ENCODE data around the gene AACS. TPM values are rescaled to one million over a fixed set of nuclear protein-coding genes. Genes with fewer than 3 reads are reported as not detected.
A peak's percentile ranks its signal among the peaks of the same experiment; 100 is the strongest.

AACS gene
- total RNA-seq, 1 experiment from 2014 or later: 54.0 TPM

DNA sequence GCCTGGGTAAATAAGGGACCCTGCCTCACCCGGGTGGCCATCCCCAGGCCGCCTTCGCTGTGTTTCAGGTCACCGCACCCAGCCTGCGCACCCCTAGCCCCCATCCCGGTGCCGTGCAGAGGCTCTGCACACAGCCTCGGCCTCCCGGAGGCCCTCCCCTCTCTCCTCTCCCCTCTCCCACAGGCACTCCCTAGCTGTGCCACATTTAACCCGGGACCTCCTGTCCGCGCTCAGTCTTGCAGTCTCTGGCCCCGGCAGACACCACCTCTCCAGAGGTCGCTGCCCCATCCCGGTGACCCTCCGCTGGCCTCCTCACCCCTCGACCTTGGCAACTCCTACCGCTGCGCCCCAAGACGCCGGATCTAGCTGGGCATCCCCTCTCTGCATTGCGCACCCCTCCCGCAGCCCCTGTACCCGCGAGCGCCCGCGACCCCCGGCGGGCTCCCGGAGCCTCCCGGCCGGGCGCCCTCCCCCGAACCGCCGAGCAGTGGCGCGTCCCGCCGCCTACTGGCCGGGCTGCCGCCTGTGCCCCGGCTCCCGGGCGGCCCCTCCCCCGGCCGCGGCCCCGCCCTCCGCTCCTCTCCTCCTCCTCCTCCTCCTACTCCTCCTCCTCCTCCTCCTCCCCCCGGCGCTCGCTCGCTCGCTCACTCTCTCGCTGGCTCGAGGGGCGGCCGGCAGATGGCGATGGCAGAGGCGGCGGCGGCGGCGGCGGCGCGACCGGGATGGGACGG is 120.7 kb downstream of the AACS start, which contains the start of gene TMEM132B (continued):
- TF ChIP-seq E2F5 (CRISPR knock-in tag; IDR thresholded peaks at IDR 0.05): 0 out of 2 replicates have a peak, but pooled peaks have one; percentile 15
- no peak for TF ChIP-seq ZBTB43 (CRISPR knock-in tag; IDR thresholded peaks at IDR 0.05)
- TF ChIP-seq TCF7 (CRISPR knock-in tag; IDR thresholded peaks at IDR 0.05; ENCODE audit: low read depth): no peak
- TF ChIP-seq KAT7 (CRISPR knock-in tag; IDR thresholded peaks at IDR 0.05; ENCODE audit: borderline replicate concordance): no peak
- TF ChIP-seq FOXK1 (CRISPR knock-in tag; IDR thresholded peaks at IDR 0.05): no peak
- TF ChIP-seq, protein P1, sequence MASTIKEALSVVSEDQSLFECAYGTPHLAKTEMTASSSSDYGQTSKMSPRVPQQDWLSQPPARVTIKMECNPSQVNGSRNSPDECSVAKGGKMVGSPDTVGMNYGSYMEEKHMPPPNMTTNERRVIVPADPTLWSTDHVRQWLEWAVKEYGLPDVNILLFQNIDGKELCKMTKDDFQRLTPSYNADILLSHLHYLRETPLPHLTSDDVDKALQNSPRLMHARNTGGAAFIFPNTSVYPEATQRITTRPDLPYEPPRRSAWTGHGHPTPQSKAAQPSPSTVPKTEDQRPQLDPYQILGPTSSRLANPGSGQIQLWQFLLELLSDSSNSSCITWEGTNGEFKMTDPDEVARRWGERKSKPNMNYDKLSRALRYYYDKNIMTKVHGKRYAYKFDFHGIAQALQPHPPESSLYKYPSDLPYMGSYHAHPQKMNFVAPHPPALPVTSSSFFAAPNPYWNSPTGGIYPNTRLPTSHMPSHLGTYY (CRISPR knock-in tag; IDR thresholded peaks at IDR 0.05): no peak
- TF ChIP-seq, protein P2, sequence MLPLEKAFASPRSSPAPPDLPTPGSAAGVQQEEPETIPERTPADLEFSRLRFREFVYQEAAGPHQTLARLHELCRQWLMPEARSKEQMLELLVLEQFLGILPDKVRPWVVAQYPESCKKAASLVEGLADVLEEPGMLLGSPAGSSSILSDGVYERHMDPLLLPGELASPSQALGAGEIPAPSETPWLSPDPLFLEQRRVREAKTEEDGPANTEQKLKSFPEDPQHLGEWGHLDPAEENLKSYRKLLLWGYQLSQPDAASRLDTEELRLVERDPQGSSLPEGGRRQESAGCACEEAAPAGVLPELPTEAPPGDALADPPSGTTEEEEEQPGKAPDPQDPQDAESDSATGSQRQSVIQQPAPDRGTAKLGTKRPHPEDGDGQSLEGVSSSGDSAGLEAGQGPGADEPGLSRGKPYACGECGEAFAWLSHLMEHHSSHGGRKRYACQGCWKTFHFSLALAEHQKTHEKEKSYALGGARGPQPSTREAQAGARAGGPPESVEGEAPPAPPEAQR (CRISPR knock-in tag; IDR thresholded peaks at IDR 0.05): no peak
- TF ChIP-seq, protein P3, sequence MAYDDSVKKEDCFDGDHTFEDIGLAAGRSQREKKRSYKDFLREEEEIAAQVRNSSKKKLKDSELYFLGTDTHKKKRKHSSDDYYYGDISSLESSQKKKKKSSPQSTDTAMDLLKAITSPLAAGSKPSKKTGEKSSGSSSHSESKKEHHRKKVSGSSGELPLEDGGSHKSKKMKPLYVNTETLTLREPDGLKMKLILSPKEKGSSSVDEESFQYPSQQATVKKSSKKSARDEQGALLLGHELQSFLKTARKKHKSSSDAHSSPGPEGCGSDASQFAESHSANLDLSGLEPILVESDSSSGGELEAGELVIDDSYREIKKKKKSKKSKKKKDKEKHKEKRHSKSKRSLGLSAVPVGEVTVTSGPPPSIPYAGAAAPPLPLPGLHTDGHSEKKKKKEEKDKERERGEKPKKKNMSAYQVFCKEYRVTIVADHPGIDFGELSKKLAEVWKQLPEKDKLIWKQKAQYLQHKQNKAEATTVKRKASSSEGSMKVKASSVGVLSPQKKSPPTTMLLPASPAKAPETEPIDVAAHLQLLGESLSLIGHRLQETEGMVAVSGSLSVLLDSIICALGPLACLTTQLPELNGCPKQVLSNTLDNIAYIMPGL (CRISPR knock-in tag; IDR thresholded peaks at IDR 0.05): peak; percentile 55; the same call in 1 of the 2 replicates
- no peak for TF ChIP-seq STAT6 (CRISPR knock-in tag; conservative IDR thresholded peaks at IDR 0.05; ENCODE audit: low read depth)
- 0 out of 2 replicates have a peak, but pooled peaks have one; percentile 34 for TF ChIP-seq ETV6 (CRISPR knock-in tag; IDR thresholded peaks at IDR 0.05)
- no peak for TF ChIP-seq ATF1 (CRISPR knock-in tag; IDR thresholded peaks at IDR 0.05)
- TF ChIP-seq MYBL2 (CRISPR knock-in tag; IDR thresholded peaks at IDR 0.05): no peak
- TF ChIP-seq SMAD3 (CRISPR knock-in tag; IDR thresholded peaks at IDR 0.05; ENCODE audit: borderline replicate concordance): no peak
- TF ChIP-seq MAX (CRISPR knock-in tag; IDR thresholded peaks at IDR 0.05): no peak; the same call in 1 of the 2 replicates
- TF ChIP-seq CDX4 (CRISPR knock-in tag; IDR thresholded peaks at IDR 0.05; ENCODE audit: borderline replicate concordance): no peak
- TF ChIP-seq JUN (CRISPR knock-in tag; IDR thresholded peaks at IDR 0.05): no peak
- no peak for TF ChIP-seq OVOL2 (CRISPR knock-in tag; IDR thresholded peaks at IDR 0.05; ENCODE audit: borderline replicate concordance)
- no peak for TF ChIP-seq JAZF1 (CRISPR knock-in tag; IDR thresholded peaks at IDR 0.05)
- no peak for TF ChIP-seq FOXJ3 (CRISPR knock-in tag; IDR thresholded peaks at IDR 0.05; ENCODE audit: borderline replicate concordance)
- no peak for TF ChIP-seq ZNF416 (CRISPR knock-in tag; IDR thresholded peaks at IDR 0.05)
- TF ChIP-seq ZBTB21 (CRISPR knock-in tag; IDR thresholded peaks at IDR 0.05; ENCODE audit: borderline replicate concordance): no peak
- no peak for TF ChIP-seq NFE2L1 (CRISPR knock-in tag; IDR thresholded peaks at IDR 0.05)
- TF ChIP-seq FOXP1 (CRISPR knock-in tag; IDR thresholded peaks at IDR 0.05; ENCODE audit: borderline replicate concordance): no peak
- TF ChIP-seq EMX1 (CRISPR knock-in tag; IDR thresholded peaks at IDR 0.05): no peak
- TF ChIP-seq AFF4 (CRISPR knock-in tag; IDR thresholded peaks at IDR 0.05; ENCODE audit: borderline replicate concordance): no peak

All from WTC11 (cell line).